GM12891 (cell line): ENCODE measurements around the gene CYB5A.

ENCODE experiments used
- POLR2A ChIP-seq: IDR thresholded peaks from 2 replicates; pipeline ENCODE4 v1.6.1; 2011; ENCODE audit warnings: low read depth, low read length, control low read depth
- POLR2AphosphoS5 ChIP-seq: IDR thresholded peaks from 2 replicates; pipeline ENCODE4 v1.6.1; 2011; ENCODE audit warnings: low read depth, low read length, control low read depth
- SPI1 ChIP-seq: IDR thresholded peaks from 2 replicates; pipeline ENCODE4 v1.6.1; 2011; ENCODE audit warnings: low read depth, low read length, control low read depth
- TAF1 ChIP-seq: IDR thresholded peaks from 2 replicates; pipeline ENCODE4 v1.6.1; 2011; ENCODE audit warnings: low read depth, low read length, control low read depth

DNA sequence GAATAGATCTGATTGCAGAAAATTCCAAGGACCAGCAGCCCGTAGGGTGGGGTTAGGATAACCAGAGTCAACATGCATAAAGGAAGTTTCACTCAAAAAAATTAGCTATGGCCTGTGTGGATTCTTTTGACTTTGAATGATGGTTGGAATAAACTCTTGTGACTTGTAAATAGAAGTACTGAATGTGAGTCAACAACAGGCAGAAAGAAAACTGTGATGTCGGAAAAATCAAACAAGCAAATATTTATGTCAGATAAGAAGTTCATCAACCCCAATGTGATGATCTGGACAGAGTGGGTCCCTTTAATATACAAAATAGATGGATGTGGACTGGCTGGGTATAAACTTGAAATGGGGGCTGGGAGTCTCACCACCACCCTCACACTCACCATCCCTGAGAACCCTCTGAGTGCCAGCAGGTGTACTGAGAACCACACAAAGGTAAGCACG is 75.1 kb downstream of the CYB5A start:
- no peak for TF ChIP-seq POLR2AphosphoS5
- no peak for TF ChIP-seq POLR2A
- TF ChIP-seq TAF1, result no peak
- no peak for TF ChIP-seq SPI1
